ENCODE measurements around the gene ODC1.

DNA sequence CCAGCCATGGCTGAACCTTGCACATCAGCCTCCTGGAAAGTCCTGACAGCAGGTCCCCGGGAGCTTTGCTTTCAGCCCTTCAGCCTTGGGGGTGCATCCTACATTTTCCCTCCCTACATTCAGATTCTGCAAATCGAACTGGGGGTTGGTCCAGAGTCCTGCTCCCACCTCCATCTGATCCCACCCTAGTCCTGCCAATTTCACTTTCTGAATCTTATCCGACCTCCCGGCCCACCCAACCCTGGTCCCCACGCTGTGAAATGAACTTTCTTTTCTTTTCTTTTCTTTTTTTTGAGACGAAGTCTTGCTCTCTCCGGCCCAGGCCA, 47.8 kb upstream of the ODC1 start:
- TF ChIP-seq, protein P1, sequence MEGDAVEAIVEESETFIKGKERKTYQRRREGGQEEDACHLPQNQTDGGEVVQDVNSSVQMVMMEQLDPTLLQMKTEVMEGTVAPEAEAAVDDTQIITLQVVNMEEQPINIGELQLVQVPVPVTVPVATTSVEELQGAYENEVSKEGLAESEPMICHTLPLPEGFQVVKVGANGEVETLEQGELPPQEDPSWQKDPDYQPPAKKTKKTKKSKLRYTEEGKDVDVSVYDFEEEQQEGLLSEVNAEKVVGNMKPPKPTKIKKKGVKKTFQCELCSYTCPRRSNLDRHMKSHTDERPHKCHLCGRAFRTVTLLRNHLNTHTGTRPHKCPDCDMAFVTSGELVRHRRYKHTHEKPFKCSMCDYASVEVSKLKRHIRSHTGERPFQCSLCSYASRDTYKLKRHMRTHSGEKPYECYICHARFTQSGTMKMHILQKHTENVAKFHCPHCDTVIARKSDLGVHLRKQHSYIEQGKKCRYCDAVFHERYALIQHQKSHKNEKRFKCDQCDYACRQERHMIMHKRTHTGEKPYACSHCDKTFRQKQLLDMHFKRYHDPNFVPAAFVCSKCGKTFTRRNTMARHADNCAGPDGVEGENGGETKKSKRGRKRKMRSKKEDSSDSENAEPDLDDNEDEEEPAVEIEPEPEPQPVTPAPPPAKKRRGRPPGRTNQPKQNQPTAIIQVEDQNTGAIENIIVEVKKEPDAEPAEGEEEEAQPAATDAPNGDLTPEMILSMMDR (IDR thresholded peaks at IDR 0.05; ENCODE audit: low read depth, low read length): no peak
- TF ChIP-seq POLR2A (IDR thresholded peaks at IDR 0.05; ENCODE audit: extremely low read depth, insufficient read length): no peak
- TF ChIP-seq, protein P2, sequence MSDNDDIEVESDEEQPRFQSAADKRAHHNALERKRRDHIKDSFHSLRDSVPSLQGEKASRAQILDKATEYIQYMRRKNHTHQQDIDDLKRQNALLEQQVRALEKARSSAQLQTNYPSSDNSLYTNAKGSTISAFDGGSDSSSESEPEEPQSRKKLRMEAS (IDR thresholded peaks at IDR 0.05; ENCODE audit: low read depth, low read length): no peak

All from NB4 (cell line).